ENCODE measurements around the gene HELT.

GRCh38 chr4:185015108-185015507 is 3.2 kb upstream of the HELT start:
- no peak for TF ChIP-seq CTCF (IDR thresholded peaks at IDR 0.05 in 4 of 5, conservative IDR thresholded peaks at IDR 0.05 in 1 of 5)
- TF ChIP-seq POLR2A (IDR thresholded peaks at IDR 0.05) = no peak

Measured in gastrocnemius medialis (tissue), 4 donors.